Duodenal mucosa (tissue), 2 donors: ENCODE measurements around the gene FMO1.
A peak's percentile ranks its signal among the peaks of the same experiment; 100 is the strongest.

Source experiments
- H3K27ac ChIP-seq: one replicate; pipeline ENCODE4 v1.7.0; 2013; ENCODE audit warnings: low read depth, low read length
- H3K27me3 ChIP-seq, 2 donors: one replicate each; pipeline ENCODE4 v1.7.0; 2013; ENCODE audit warnings: low read length in 2 of 2, control low read depth in 1 of 2; ENCODE audit not compliant: insufficient read depth in 2 of 2, control insufficient read depth in 1 of 2
- H3K36me3 ChIP-seq, 2 donors: one replicate each; pipeline ENCODE4 v1.7.0; 2013; ENCODE audit warnings: low read length in 2 of 2, control low read depth in 1 of 2; ENCODE audit not compliant: insufficient read depth in 2 of 2, control insufficient read depth in 1 of 2
- H3K4me1 ChIP-seq, 2 donors: one replicate each; pipeline ENCODE4 v1.7.0; 2013; ENCODE audit warnings: low read length in 2 of 2, control low read depth in 1 of 2; ENCODE audit not compliant: insufficient read depth in 2 of 2, control insufficient read depth in 1 of 2
- H3K4me3 ChIP-seq, 2 donors: one replicate each; pipeline ENCODE4 v1.7.0; 2013; ENCODE audit warnings: low read length in 2 of 2, low read depth in 1 of 2
- H3K9ac ChIP-seq, 2 donors: one replicate each; pipeline ENCODE4 v1.7.0; 2013; ENCODE audit warnings: low read length in 2 of 2, low read depth in 1 of 2
- H3K9me3 ChIP-seq, 2 donors: one replicate each; pipeline ENCODE4 v1.7.0; 2013; ENCODE audit warnings: low read length in 2 of 2, control low read depth in 1 of 2; ENCODE audit not compliant: control insufficient read depth in 1 of 2

FMO1 gene

GRCh38 chr1:171256940-171257606 is 8.8 kb downstream of the FMO1 start:
- no peak overlapping the region for H3K9ac ChIP-seq
- no peak overlapping the region for H3K4me3 ChIP-seq
- no peaks in the 10 kb centered on the region for H3K36me3 ChIP-seq
- H3K27ac ChIP-seq: peak overlapping the region; percentile 39
- H3K4me1 ChIP-seq: peaks cover 30 to 48% of the 10 kb centered on the region in 2 donors
- H3K9me3 ChIP-seq: no peaks in the 10 kb centered on the region
- H3K27me3 ChIP-seq: no peaks in the 10 kb centered on the region

GRCh38 chr1:171257607-171258076 is 9.3 kb downstream of the FMO1 start:
- no peak overlapping the region for H3K9ac ChIP-seq
- no peaks in the 10 kb centered on the region for H3K27me3 ChIP-seq
- peaks cover 30 to 42% of the 10 kb centered on the region in 2 donors for H3K4me1 ChIP-seq
- H3K36me3 ChIP-seq: no peaks in the 10 kb centered on the region
- peak overlapping the region; percentile 39 for H3K27ac ChIP-seq
- H3K4me3 ChIP-seq: no peak overlapping the region
- H3K9me3 ChIP-seq: no peaks in the 10 kb centered on the region

GRCh38 chr1:171258429-171258828 is 10.1 kb downstream of the FMO1 start:
- Histone ChIP-seq H3K4me3 (no peak overlapping the region), H3K9ac (no peak overlapping the region), H3K4me1 (peaks cover 30 to 36% of the 10 kb centered on the region in 2 donors), H3K27ac (no peak overlapping the region), H3K27me3 (no peaks in the 10 kb centered on the region), H3K36me3 (no peaks in the 10 kb centered on the region), H3K9me3 (no peaks in the 10 kb centered on the region)

DNA sequence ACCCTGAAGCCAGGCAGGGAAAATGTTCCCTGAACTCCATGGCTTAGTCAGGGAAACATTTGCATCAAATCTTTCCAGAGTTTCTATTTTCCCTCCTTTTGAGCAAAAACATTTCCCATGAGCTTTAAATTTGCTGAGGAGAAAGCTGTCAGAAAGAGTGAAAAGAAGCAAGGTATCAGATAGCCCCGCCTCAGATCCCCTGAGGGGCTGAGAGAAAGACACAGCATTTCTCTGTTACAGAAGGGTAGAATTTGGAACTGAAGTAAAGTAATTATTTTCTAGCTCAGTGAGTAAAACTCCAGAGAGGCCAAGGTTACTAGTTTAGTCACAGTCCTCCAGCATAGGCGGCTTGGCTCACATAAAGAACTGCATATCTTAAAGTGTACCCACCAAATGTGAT is 10.6 kb downstream of the FMO1 start:
- H3K4me1 ChIP-seq: peaks cover 30 to 35% of the 10 kb centered on the region in 2 donors
- H3K4me3 ChIP-seq: no peak overlapping the region
- H3K9me3 ChIP-seq: no peaks in the 10 kb centered on the region
- no peaks in the 10 kb centered on the region for H3K27me3 ChIP-seq
- H3K9ac ChIP-seq: no peak overlapping the region
- H3K36me3 ChIP-seq: no peaks in the 10 kb centered on the region
- no peak overlapping the region for H3K27ac ChIP-seq

DNA sequence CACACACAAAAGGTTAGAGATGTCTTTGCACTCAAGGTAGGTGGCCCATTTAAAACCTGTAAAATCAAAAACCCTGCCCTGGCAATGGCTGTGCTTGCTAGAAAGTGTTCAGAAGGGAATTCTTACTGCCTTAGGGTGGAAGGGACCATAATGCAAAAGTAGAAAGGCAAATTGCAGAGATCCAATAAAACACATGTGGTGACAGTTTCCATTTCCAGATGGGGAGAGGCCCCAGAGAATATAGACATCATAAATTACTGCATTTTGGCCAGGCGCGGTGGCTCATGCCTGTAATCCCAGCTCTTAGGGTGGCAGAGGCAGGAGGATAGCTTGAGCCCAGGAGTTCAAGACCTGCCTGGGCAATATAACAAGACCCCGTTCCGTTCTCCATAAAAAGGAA is 13.0 kb downstream of the FMO1 start:
- Histone ChIP-seq H3K27ac (no peak overlapping the region), H3K4me1 (peaks cover 15 to 17% of the 10 kb centered on the region in 2 donors), H3K4me3 (no peak overlapping the region), H3K27me3 (no peaks in the 10 kb centered on the region), H3K36me3 (no peaks in the 10 kb centered on the region), H3K9me3 (no peaks in the 10 kb centered on the region), H3K9ac (no peak overlapping the region)

- H3K4me3 ChIP-seq: no peak overlapping the region
- H3K27ac ChIP-seq: no peak overlapping the region
- no peaks in the 10 kb centered on the region for H3K9me3 ChIP-seq
- no peak overlapping the region for H3K9ac ChIP-seq
- no peaks in the 10 kb centered on the region for H3K27me3 ChIP-seq
- H3K36me3 ChIP-seq: no peaks in the 10 kb centered on the region
- no peaks in the 10 kb centered on the region for H3K4me1 ChIP-seq
These were observed 15.6 kb downstream of the FMO1 start for GRCh38 chr1:171263901-171264300.

GRCh38 chr1:171265686-171266085 is 17.4 kb downstream of the FMO1 start:
- Histone ChIP-seq H3K4me3 (no peak overlapping the region), H3K27ac (no peak overlapping the region), H3K9ac (no peak overlapping the region), H3K27me3 (no peaks in the 10 kb centered on the region), H3K36me3 (no peaks in the 10 kb centered on the region), H3K4me1 (no peaks in the 10 kb centered on the region), H3K9me3 (no peaks in the 10 kb centered on the region)

GRCh38 chr1:171266930-171267329 is 18.6 kb downstream of the FMO1 start:
- Histone ChIP-seq H3K4me3 (no peak overlapping the region), H3K9me3 (no peaks in the 10 kb centered on the region), H3K27ac (no peak overlapping the region), H3K27me3 (no peaks in the 10 kb centered on the region), H3K9ac (no peak overlapping the region), H3K4me1 (no peaks in the 10 kb centered on the region), H3K36me3 (no peaks in the 10 kb centered on the region)

DNA sequence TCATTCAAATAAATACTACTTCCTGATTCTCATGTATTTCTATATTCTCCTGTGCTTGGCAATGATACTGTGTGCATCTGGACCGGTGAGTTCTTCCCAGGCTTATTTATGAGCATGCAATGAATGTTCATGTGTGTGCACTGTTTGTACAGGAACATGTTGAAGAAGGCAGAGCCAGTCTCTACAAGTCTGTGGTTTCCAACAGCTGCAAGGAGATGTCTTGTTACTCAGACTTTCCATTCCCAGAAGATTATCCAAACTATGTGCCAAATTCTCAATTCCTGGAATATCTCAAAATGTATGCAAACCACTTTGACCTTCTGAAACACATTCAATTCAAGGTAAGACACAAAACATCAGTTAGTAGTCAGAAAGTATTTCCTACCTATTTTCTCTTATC is 19.1 kb downstream of the FMO1 start:
- Histone ChIP-seq H3K9me3 (no peaks in the 10 kb centered on the region), H3K4me1 (no peaks in the 10 kb centered on the region), H3K4me3 (no peak overlapping the region), H3K27me3 (no peaks in the 10 kb centered on the region), H3K36me3 (no peaks in the 10 kb centered on the region), H3K9ac (no peak overlapping the region), H3K27ac (no peak overlapping the region)

- Histone ChIP-seq H3K27ac (no peak overlapping the region), H3K9me3 (no peaks in the 10 kb centered on the region), H3K27me3 (no peaks in the 10 kb centered on the region), H3K9ac (no peak overlapping the region), H3K4me3 (no peak overlapping the region), H3K36me3 (no peaks in the 10 kb centered on the region), H3K4me1 (no peaks in the 10 kb centered on the region)
These were observed 22.5 kb downstream of the FMO1 start for GRCh38 chr1:171270806-171271205.
